ENCODE results near the gene ANXA2. TPM values are rescaled to one million over a fixed set of nuclear protein-coding genes. Genes with fewer than 3 reads are reported as not detected.
"Not testable (repeated sequence)": the region's sequence is repeated elsewhere in the genome, so short reads cannot be mapped to it uniquely, and the experiment has no call there.

Gene ANXA2
- total RNA-seq, 2 experiments from 2014 or later: 230 to 242 TPM

GRCh38 chr15:60363903-60364611 is 33.7 kb downstream of the ANXA2 start:
- no peak for ATAC-seq (ENCODE audit: low read depth)
- Mint-ChIP-seq H3K4me1 (peaks cover 10% of the 10 kb centered on the region), H3K27ac (no peak overlapping the region), H3K4me3 (no peak overlapping the region), H3K27me3 (no peaks in the 10 kb centered on the region), H3K9me3 (no peaks in the 10 kb centered on the region), H3K36me3 (peaks cover 14% of the 10 kb centered on the region)
- DNase-seq: no peak
- POLR2A ChIA-PET: no interaction called here

GRCh38 chr15:60363087-60363549 is 34.7 kb downstream of the ANXA2 start:
- Mint-ChIP-seq H3K9me3 (no peaks in the 10 kb centered on the region), H3K4me1 (peaks cover 10% of the 10 kb centered on the region), H3K36me3 (peaks cover 18% of the 10 kb centered on the region), H3K27me3 (no peaks in the 10 kb centered on the region), H3K27ac (peak overlapping the region; percentile 8), H3K4me3 (no peak overlapping the region)
- no peak for ATAC-seq (ENCODE audit: low read depth)
- POLR2A ChIA-PET: interaction anchor here (0.8 to 0.9 kb wide), 2 partner anchors 26 to 35 kb away, joined by 3 read pairs; no protein-coding TSS in a partner anchor
- no peak for DNase-seq

DNA sequence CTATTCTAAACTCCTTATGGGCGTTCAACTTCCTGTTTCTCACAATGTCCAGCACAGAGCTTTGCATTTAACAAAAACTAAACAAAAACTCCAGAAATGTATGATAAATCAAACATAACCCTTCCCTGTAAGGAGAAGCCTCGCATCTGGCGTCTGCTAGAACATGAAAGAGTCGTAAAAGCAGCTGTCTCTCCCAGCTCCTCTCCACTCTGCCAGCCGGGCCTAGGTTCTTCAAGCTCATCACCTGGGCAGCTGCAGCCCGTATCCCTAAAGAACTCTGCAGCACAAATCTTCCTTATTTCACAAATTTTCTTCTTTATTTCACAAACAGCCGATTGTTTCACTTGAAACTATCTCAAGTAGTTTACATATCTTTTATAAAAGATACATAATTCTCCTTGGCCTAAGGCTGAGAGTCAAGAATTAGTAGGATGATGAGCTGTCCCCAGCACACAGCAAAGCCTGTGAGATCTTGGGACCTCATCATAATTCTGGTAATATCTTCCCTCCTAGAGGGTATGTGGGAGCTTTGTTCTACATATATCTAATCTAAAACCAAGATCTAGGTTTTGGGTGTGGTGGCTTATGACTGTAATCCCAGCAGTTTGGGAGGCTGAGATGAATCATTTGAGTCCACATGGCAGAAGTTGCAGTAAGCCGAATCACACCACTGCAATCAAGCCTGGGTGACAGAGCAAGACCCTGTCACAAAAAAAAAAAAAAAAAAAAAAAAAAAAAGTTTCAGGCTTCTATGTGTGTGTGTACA is 35.3 kb downstream of the ANXA2 start:
- ATAC-seq (ENCODE audit: low read depth) (peak; percentile 52), DNase-seq (no peak)
- no peaks in the 10 kb centered on the region for H3K9me3 Mint-ChIP-seq
- no peak overlapping the region for H3K27ac Mint-ChIP-seq
- peaks cover 18% of the 10 kb centered on the region for H3K36me3 Mint-ChIP-seq
- H3K4me3 Mint-ChIP-seq: no peak overlapping the region
- peaks cover 10% of the 10 kb centered on the region for H3K4me1 Mint-ChIP-seq
- H3K27me3 Mint-ChIP-seq: no peaks in the 10 kb centered on the region
- POLR2A ChIA-PET: interaction anchor here (0.8 to 0.9 kb wide), 2 partner anchors 26 to 36 kb away, joined by 3 read pairs; no protein-coding TSS in a partner anchor

DNA sequence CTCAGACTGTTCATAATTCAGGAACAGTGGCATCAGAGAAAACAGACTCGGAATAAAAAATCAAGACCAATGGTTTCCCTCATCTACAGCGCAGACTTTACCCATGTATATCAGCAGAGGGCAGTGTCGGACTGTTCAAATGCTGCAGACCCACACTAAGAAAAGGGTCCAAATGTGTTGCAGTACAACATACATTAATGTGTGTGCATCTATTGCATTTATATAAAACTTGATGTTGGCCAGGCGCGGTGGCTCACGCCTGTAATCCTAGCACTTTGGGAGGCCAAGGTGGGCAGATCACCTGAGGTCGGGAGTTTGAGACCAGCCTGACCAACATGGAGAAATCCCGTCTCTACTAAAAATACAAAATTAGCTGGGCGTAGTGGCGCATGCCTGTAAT is 38.0 kb downstream of the ANXA2 start:
- H3K9me3 Mint-ChIP-seq, H3K27me3 Mint-ChIP-seq, H3K27ac Mint-ChIP-seq, DNase-seq, H3K4me3 Mint-ChIP-seq: not testable (repeated sequence)
- peak; percentile 76 for ATAC-seq (ENCODE audit: low read depth)
- Mint-ChIP-seq H3K36me3 (peaks cover 37% of the 10 kb centered on the region), H3K4me1 (peaks cover 10% of the 10 kb centered on the region)
- POLR2A ChIA-PET: interaction anchor here (1.1 to 1.5 kb wide), 2 partner anchors 41 to 161 kb away, joined by 3 to 4 read pairs; no protein-coding TSS in a partner anchor

- H3K27me3 Mint-ChIP-seq: no peaks in the 10 kb centered on the region
- no peak for DNase-seq
- H3K36me3 Mint-ChIP-seq: peaks cover 44% of the 10 kb centered on the region
- H3K27ac Mint-ChIP-seq: no peak overlapping the region
- H3K9me3 Mint-ChIP-seq: no peaks in the 10 kb centered on the region
- H3K4me3 Mint-ChIP-seq: no peak overlapping the region
- ATAC-seq (ENCODE audit: low read depth): no peak
- POLR2A ChIA-PET: interaction anchor here (1.5 kb wide), 1 partner anchor 162 kb away, joined by 4 read pairs; no protein-coding TSS in a partner anchor
- peaks cover 10% of the 10 kb centered on the region for H3K4me1 Mint-ChIP-seq
These were observed 38.7 kb downstream of the ANXA2 start for GRCh38 chr15:60358935-60359682.

GRCh38 chr15:60356832-60357231 is 41.0 kb downstream of the ANXA2 start:
- H3K4me3 Mint-ChIP-seq: no peak overlapping the region
- no peak overlapping the region for H3K27ac Mint-ChIP-seq
- peaks cover 5% of the 10 kb centered on the region for H3K9me3 Mint-ChIP-seq
- H3K36me3 Mint-ChIP-seq: peaks cover 55% of the 10 kb centered on the region
- POLR2A ChIA-PET: no interaction called here
- DNase-seq (no peak), ATAC-seq (ENCODE audit: low read depth) (no peak)
- H3K4me1 Mint-ChIP-seq: peaks cover 4% of the 10 kb centered on the region
- H3K27me3 Mint-ChIP-seq: no peaks in the 10 kb centered on the region

DNA sequence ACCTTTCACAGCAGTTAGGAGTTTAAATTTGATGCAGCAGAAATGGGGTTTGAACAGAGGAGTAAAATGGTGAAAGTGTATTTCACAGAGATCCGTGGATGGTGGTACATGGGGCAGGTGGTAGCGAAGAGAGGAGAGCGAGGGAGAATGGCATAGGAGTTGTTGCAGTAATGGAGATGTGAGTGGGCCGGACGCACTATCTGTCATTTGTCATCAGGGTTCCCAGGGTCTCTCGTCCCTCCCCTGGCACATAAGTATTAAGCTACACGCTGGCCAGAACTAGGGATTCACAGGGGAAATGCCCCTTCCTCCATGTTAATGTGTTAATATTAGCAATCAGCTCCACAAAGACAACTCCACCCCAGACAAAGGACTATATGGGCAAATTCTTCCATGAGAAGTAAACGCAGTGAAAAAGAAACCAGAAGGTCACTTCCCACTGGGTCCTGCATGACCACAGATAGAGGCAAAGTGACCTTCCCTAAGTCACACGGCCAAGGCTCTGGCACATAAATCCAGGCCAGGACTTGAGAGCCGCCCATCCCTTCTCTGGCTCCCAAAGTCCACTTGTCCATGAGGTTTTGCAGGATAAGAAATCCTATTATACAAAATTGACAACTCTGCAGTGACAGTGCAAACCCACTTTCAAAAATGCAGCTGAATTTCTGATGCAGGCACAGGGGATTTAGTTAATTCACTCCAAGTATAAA is 42.5 kb downstream of the ANXA2 start:
- Mint-ChIP-seq H3K36me3 (peaks cover 63% of the 10 kb centered on the region), H3K9me3 (peaks cover 5% of the 10 kb centered on the region), H3K4me3 (no peak overlapping the region), H3K27me3 (no peaks in the 10 kb centered on the region), H3K4me1 (peaks cover 5% of the 10 kb centered on the region), H3K27ac (no peak overlapping the region)
- ATAC-seq (ENCODE audit: low read depth) (no peak), DNase-seq (no peak)
- POLR2A ChIA-PET: no interaction called here

DNA sequence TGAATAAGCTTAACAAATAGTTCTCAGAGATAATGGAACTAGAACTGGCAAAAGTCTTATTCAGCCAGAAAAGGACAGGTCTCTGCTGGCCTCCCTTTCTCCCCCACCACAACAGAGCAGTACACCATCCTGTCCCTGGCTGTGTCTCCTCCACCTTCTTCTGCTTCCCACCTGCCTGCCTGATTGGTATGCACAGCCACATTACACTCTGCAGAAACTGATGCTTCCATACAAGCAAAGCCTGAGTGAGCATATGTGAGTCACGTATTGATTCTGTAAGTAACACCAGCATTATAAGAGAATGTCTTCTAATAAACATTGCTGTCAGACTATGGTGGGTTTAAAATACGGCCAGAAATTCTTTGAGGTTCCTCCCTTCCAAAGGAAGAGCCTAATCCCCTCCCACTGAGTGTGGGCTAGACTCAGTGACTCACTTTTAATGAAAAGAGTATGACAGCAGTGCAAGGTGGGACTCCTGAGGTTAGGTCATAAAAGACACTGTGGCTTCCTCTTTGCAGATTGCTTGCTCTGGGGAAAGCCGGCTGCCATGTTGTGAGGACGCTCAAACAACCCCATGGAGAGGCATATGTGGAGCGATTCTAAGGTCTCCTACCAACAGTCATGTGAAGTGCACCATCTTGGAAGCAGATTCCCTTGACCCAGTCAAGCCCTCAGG is 44.4 kb downstream of the ANXA2 start:
- Mint-ChIP-seq H3K36me3 (peaks cover 61% of the 10 kb centered on the region), H3K27me3 (no peaks in the 10 kb centered on the region), H3K27ac (no peak overlapping the region), H3K4me3 (no peak overlapping the region), H3K4me1 (peaks cover 6% of the 10 kb centered on the region), H3K9me3 (peaks cover 5% of the 10 kb centered on the region)
- no peak for DNase-seq
- POLR2A ChIA-PET: no interaction called here
- no peak for ATAC-seq (ENCODE audit: low read depth)

DNA sequence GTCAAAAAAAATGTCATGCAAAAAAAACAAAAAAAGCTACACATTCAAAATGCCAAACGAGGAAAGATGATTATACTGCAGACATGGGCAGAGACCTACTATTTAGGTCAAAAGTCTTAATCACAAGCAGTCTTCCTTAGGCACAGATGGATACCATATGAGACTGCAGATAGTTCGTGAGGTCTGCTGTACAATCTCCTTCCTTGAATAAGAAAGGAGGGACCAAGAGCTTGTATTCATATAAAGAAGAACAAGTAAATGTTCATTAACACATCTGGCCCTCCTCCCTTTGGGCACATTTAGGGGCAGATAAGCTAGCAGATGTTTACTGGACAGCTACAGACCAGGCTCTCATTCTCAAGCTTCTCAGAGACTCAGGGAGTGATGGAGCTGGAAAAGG is 45.3 kb downstream of the ANXA2 start:
- Mint-ChIP-seq H3K9me3 (peaks cover 5% of the 10 kb centered on the region), H3K4me1 (peaks cover 6% of the 10 kb centered on the region), H3K4me3 (no peak overlapping the region), H3K27ac (no peak overlapping the region), H3K27me3 (no peaks in the 10 kb centered on the region), H3K36me3 (peaks cover 66% of the 10 kb centered on the region)
- POLR2A ChIA-PET: no interaction called here
- ATAC-seq (ENCODE audit: low read depth) (no peak), DNase-seq (no peak)

DNA sequence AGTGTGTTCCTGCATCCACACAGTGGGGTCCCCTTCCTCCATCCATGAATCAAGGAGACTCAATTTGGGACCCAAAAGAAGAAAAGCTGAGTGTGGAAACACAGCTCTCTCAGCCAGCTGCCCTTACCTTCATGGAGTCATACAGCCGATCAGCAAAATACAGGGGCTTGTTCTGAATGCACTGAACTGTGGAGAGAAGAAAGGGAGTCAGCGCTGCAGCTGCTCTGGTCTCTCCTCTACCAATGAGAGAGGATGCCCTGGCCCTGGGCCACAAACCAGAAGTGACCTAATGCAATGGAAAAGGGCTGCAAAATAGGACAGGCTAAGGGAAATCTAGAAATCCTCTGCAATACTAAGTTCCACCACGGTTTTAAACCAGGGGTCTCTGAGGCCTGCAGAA is 46.7 kb downstream of the ANXA2 start:
- Mint-ChIP-seq H3K4me3 (no peak overlapping the region), H3K4me1 (peaks cover 6% of the 10 kb centered on the region), H3K9me3 (peaks cover 5% of the 10 kb centered on the region), H3K27me3 (no peaks in the 10 kb centered on the region), H3K27ac (no peak overlapping the region), H3K36me3 (peaks cover 67% of the 10 kb centered on the region)
- POLR2A ChIA-PET: no interaction called here
- DNase-seq (no peak), ATAC-seq (ENCODE audit: low read depth) (no peak)

DNA sequence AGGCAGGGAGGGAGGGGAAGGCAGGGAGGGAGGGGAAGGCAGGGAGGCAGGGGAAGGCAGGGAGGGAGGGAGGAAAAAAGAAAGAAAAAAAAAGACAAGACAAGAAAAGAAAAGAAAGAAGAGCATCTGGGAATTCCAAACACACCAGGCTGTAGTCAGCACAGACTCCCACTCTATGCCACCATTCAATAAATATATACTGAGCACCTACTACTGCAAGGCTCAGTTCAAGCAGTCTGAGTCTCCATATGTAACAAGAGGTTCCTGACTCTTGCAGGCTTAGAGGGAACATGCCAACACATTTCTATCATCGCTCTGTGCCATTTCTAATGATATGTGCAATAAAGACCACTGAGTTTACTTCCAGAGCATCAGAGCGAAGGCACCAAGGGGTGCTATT is 47.7 kb downstream of the ANXA2 start:
- Mint-ChIP-seq H3K27me3 (no peaks in the 10 kb centered on the region), H3K9me3 (peaks cover 5% of the 10 kb centered on the region), H3K36me3 (peaks cover 62% of the 10 kb centered on the region), H3K4me1 (peaks cover 6% of the 10 kb centered on the region), H3K4me3 (no peak overlapping the region), H3K27ac (no peak overlapping the region)
- no peak for DNase-seq
- POLR2A ChIA-PET: no interaction called here
- no peak for ATAC-seq (ENCODE audit: low read depth)

DNA sequence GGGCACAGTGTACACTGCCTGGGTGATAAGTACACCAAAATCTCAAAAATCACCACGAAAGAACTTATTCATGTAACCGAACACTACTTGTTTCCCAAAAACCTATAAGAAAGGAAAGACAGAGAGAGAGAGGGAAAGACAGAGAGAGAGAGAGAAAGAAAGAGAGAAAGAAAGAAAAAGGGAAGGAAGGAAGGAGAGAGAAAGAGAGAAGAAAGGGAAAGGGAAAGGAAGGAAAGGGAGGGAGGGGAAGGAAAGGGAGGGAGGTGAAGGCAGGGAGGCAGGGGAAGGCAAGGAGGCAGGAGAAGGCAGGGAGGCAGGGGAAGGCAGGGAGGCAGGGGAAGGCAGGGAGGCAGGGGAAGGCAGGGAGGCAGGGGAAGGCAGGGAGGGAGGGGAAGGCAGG is 48.2 kb downstream of the ANXA2 start:
- Mint-ChIP-seq H3K27me3 (no peaks in the 10 kb centered on the region), H3K9me3 (peaks cover 5% of the 10 kb centered on the region), H3K27ac (peak overlapping the region; percentile 13), H3K4me1 (peaks cover 6% of the 10 kb centered on the region), H3K4me3 (no peak overlapping the region), H3K36me3 (peaks cover 57% of the 10 kb centered on the region)
- POLR2A ChIA-PET: no interaction called here
- no peak for ATAC-seq (ENCODE audit: low read depth)
- DNase-seq: no peak
